ENCODE results near the gene ZNF446. TPM values are rescaled to one million over a fixed set of nuclear protein-coding genes. Genes with fewer than 3 reads are reported as not detected.
"Not testable (repeated sequence)": the region's sequence is repeated elsewhere in the genome, so short reads cannot be mapped to it uniquely, and the experiment has no call there.

The ZNF446 gene
- total RNA-seq, 1 donor from 2014 or later, result 11.9 TPM

DNA sequence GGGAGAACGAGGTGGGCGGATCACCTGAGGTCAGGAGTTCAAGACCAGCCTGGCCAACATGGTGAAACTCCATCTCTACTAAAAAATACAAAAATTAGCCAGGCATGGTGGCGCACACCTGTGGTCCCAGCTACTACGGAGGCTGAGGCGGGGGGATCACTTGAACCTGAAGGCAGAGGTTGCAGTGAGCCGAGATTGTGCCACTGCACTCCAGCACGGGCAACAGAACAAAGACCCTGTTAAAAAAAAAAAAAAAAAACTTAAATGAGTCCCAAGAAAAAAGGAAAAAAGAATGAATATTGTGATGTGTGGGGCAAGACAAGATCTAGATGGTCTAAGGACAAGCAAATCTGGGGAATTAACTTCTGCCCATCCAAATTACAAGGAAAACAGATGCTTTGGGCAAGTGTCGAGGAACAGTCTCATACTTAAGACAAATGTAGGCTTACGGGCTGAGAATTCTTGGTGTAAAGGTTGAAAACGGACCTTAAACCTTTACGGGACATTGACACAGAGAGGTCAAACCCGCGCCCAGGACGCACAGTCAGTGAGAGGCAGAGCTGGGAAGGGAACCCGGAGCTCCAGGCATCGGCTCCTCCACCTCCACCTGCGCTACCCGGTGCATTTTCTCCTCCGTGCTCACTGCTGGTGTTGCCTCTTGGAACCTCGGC is 9.9 kb upstream of the ZNF446 start:
- H3K27me3 Mint-ChIP-seq (ENCODE audit: unreplicated experiment), result peaks cover 7% of the 10 kb centered on the region
- H3K27ac Mint-ChIP-seq (ENCODE audit: unreplicated experiment), result peak overlapping the region; percentile 52
- no peaks in the 10 kb centered on the region for H3K9me3 Mint-ChIP-seq (ENCODE audit: unreplicated experiment)
- H3K4me3 Mint-ChIP-seq (ENCODE audit: unreplicated experiment), result peak overlapping the region; percentile 79
- DNase-seq, result no peak
- no peaks in the 10 kb centered on the region for H3K36me3 Mint-ChIP-seq (ENCODE audit: unreplicated experiment)
- TF ChIP-seq, protein P1, sequence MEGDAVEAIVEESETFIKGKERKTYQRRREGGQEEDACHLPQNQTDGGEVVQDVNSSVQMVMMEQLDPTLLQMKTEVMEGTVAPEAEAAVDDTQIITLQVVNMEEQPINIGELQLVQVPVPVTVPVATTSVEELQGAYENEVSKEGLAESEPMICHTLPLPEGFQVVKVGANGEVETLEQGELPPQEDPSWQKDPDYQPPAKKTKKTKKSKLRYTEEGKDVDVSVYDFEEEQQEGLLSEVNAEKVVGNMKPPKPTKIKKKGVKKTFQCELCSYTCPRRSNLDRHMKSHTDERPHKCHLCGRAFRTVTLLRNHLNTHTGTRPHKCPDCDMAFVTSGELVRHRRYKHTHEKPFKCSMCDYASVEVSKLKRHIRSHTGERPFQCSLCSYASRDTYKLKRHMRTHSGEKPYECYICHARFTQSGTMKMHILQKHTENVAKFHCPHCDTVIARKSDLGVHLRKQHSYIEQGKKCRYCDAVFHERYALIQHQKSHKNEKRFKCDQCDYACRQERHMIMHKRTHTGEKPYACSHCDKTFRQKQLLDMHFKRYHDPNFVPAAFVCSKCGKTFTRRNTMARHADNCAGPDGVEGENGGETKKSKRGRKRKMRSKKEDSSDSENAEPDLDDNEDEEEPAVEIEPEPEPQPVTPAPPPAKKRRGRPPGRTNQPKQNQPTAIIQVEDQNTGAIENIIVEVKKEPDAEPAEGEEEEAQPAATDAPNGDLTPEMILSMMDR (IDR thresholded peaks at IDR 0.05; ENCODE audit: partially characterized antibody, unreplicated experiment), result no peak
- peaks cover 5% of the 10 kb centered on the region for H3K4me1 Mint-ChIP-seq (ENCODE audit: low read depth, unreplicated experiment)

DNA sequence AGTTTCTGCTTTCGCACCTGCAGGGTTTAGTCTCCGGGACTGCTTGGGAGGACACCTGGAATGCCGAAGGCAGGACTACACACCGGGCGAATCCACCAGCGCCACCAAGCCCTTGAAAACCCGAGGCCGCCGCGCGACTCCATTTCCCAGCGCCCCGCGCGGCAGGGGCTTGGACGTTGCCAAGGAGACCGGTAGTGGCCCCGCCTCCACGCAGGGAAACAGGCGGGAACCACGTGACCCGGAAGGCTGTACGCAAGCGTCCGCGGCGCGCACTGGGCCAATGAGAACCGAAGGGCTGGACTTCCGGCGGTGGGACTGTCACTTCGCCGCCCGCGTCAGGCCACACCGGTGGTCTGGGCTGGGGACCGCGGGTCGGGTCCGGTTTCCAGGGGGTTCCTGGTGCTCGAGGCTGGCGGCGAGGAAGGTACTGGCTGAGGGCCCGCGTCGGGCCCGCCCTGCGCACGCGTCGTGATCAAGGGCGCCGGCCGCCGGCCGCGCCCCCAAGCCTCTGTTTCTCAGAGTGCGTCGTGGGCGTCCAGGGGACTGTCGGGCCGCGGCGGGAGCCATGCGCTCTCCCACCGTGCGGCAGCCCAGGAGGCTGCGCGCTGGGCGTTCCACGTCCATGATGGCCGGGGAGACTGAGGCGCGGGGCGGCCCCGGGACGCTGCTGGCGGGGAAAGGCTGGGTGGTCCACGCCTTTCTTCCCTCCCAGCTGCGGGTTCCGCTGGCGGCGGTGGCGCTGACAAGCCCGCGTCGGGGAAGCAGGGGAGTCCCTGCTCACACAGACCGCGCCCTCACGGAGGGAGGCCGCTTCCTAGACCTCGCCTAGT is 9.2 kb upstream of the ZNF446 start, which contains the start of gene ZNF324:
Gene ZNF324 (plus strand): TSS at position 321 of the 830 bp plus-strand sequence. CDS start 2,106 bp downstream, outside the sequence.
- Mint-ChIP-seq H3K27me3 (ENCODE audit: unreplicated experiment) (peaks cover 7% of the 10 kb centered on the region), H3K36me3 (ENCODE audit: unreplicated experiment) (no peaks in the 10 kb centered on the region), H3K9me3 (ENCODE audit: unreplicated experiment) (no peaks in the 10 kb centered on the region), H3K27ac (ENCODE audit: unreplicated experiment) (peak within 1 kb of the TSS; percentile 57), H3K4me1 (ENCODE audit: low read depth, unreplicated experiment) (peaks cover 5% of the 10 kb centered on the region), H3K4me3 (ENCODE audit: unreplicated experiment) (peak within 1 kb of the TSS; percentile 87)
- DNase-seq, result peak; percentile 99
- TF ChIP-seq, protein P1 (IDR thresholded peaks at IDR 0.05; ENCODE audit: partially characterized antibody, unreplicated experiment), result no peak

DNA sequence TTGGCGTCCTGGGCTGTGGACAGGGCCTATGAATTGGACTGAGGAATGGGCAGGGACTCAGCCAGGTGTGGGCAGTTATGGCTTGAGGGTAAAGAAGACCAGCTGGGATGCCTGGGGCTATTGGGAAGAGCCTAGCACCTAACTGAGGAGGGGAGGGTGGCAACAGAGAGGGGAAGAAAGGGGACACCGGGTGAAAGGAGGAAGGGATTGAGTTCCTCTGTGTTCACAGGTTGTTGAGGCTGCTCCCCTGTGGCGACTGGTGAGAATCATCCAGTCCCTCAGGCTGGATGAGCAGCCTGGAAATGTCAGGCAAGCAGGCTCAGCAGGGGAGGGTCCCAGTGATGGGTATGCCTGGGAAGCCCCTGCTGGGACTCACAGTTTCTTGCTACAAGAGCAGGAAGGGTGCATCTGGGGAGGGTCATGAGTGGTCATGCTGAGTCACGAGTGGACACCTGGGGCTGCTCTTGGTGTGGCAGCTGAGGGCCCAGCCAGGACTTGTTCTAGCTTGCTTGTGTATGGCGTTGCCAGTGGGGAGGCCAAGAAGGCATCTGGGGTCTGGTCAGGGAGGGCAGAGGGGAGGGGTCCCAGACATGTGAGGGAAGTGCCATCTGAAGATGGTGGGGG is 7.8 kb upstream of the ZNF446 start:
- H3K36me3 Mint-ChIP-seq (ENCODE audit: unreplicated experiment), result no peaks in the 10 kb centered on the region
- peaks cover 7% of the 10 kb centered on the region for H3K27me3 Mint-ChIP-seq (ENCODE audit: unreplicated experiment)
- TF ChIP-seq, protein P1 (IDR thresholded peaks at IDR 0.05; ENCODE audit: partially characterized antibody, unreplicated experiment), result no peak
- no peak for DNase-seq
- H3K9me3 Mint-ChIP-seq (ENCODE audit: unreplicated experiment), result peaks cover 2% of the 10 kb centered on the region
- no peak overlapping the region for H3K27ac Mint-ChIP-seq (ENCODE audit: unreplicated experiment)
- peak overlapping the region; percentile 87 for H3K4me3 Mint-ChIP-seq (ENCODE audit: unreplicated experiment)
- peaks cover 5% of the 10 kb centered on the region for H3K4me1 Mint-ChIP-seq (ENCODE audit: low read depth, unreplicated experiment)

DNA sequence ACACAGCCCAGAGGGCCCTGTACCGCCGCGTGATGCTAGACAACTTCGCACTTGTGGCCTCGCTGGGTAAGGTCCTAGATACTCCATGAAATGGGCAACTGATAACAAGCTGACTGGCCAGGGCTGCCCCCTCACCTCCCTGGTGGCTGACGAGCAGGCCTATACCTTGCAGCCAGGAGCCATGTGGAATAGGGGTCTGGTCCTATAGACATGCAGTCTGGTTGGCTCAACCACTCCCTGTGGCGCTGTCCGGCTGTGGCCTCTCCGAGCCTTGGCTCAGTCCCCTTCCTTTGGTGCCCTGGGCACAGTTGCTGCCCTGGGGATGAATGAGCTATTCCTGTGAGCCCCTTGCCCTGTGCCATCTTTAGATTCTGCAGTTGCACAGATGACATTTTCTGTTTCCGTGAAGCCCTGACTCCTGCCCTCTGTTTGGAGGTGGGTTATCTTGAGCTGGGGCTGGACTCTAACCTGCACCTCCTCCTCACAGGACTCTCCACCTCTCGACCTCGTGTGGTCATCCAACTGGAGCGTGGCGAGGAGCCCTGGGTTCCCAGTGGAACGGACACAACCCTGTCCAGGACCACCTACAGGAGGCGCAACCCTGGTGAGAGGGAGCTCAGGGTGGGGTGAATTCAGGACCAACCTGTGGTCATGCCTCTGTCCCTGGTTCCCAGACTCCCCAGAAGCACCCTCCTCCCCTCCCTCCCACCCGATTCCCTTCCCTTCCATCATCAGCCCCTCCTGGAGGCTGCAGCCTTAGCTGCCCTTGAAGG is 6.7 kb upstream of the ZNF446 start:
- no peaks in the 10 kb centered on the region for H3K36me3 Mint-ChIP-seq (ENCODE audit: unreplicated experiment)
- DNase-seq, result no peak
- no peak overlapping the region for H3K4me3 Mint-ChIP-seq (ENCODE audit: unreplicated experiment)
- TF ChIP-seq, protein P1 (IDR thresholded peaks at IDR 0.05; ENCODE audit: partially characterized antibody, unreplicated experiment), result no peak
- H3K9me3 Mint-ChIP-seq (ENCODE audit: unreplicated experiment), result peaks cover 4% of the 10 kb centered on the region
- H3K27me3 Mint-ChIP-seq (ENCODE audit: unreplicated experiment), result peaks cover 11% of the 10 kb centered on the region
- H3K27ac Mint-ChIP-seq (ENCODE audit: unreplicated experiment), result no peak overlapping the region
- H3K4me1 Mint-ChIP-seq (ENCODE audit: low read depth, unreplicated experiment), result peaks cover 5% of the 10 kb centered on the region

DNA sequence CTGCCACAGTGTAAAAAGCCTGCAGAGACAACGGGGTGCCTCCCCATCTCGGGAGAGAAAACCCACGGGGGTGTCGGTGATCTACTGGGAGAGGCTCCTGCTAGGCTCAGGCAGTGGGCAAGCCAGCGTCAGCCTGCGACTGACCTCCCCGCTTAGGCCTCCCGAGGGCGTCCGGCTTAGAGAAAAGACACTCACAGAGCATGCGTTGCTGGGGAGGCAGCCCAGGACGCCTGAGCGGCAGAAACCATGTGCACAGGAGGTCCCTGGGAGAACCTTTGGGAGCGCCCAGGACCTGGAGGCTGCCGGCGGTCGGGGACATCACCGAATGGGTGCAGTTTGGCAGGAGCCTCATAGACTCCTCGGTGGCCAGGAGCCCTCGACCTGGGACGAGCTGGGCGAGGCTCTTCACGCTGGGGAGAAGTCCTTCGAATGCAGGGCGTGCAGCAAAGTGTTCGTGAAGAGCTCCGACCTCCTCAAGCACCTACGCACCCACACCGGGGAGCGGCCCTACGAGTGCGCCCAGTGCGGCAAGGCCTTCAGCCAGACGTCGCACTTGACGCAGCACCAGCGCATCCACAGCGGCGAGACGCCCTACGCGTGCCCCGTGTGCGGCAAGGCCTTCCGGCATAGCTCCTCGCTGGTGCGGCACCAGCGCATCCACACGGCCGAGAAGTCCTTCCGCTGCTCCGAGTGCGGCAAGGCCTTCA is 5.2 kb upstream of the ZNF446 start:
- H3K27me3 Mint-ChIP-seq (ENCODE audit: unreplicated experiment), result peaks cover 15% of the 10 kb centered on the region
- H3K36me3 Mint-ChIP-seq (ENCODE audit: unreplicated experiment); H3K27ac Mint-ChIP-seq (ENCODE audit: unreplicated experiment); H3K4me3 Mint-ChIP-seq (ENCODE audit: unreplicated experiment); H3K9me3 Mint-ChIP-seq (ENCODE audit: unreplicated experiment); DNase-seq; H3K4me1 Mint-ChIP-seq (ENCODE audit: low read depth, unreplicated experiment): not testable (repeated sequence)

All from glutamatergic neuron (in vitro differentiated cells).